HG03378 (cell line): Measurements from ENCODE around the gene VPS26A.

Experiments used
- ATAC-seq: cut with Tn5 transposase; IDR thresholded peaks from one replicate; pipeline ENCODE4 v1.9.1; 2021; ENCODE audit warnings: mild to moderate bottlenecking, moderate library complexity; ENCODE audit not compliant: unreplicated experiment

The VPS26A gene

GRCh38 chr10:69218831-69219230 lies 94.9 kb downstream of the VPS26A start:
- ATAC-seq = no peak

- ATAC-seq = no peak
These were observed 96.1 kb downstream of the VPS26A start, which contains the start of gene HKDC1 for GRCh38 chr10:69220041-69220451. Gene HKDC1 (plus strand): TSS chr10:69220332. CDS start chr10:69220436, 104 bp downstream.

- no peak for ATAC-seq
These were observed 96.5 kb downstream of the VPS26A start for GRCh38 chr10:69220507-69220906.
